ENCODE data around the gene ASIC4.

The ASIC4 gene

DNA sequence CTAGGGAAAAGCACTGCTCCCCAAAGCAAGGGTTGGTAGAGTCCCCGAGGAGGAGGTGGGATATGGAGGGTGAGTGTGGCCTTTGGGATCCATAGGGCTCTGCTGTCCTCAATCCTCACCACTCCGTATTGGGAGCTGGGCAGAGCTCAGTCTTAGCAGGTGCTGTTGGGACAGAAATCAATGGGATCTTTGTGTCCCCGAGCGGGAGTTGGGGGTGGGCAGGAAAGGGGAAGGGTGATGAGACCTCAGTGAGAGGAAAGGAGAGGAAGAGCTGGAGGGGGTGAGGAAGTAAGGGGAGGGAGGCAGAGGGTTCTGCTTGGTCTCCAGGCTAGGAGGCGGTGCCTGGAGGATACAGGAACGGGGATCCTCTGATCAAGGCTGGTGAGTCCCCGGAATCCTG, 2.6 kb downstream of the ASIC4 start:
- DNase-seq, result no peak

DNA sequence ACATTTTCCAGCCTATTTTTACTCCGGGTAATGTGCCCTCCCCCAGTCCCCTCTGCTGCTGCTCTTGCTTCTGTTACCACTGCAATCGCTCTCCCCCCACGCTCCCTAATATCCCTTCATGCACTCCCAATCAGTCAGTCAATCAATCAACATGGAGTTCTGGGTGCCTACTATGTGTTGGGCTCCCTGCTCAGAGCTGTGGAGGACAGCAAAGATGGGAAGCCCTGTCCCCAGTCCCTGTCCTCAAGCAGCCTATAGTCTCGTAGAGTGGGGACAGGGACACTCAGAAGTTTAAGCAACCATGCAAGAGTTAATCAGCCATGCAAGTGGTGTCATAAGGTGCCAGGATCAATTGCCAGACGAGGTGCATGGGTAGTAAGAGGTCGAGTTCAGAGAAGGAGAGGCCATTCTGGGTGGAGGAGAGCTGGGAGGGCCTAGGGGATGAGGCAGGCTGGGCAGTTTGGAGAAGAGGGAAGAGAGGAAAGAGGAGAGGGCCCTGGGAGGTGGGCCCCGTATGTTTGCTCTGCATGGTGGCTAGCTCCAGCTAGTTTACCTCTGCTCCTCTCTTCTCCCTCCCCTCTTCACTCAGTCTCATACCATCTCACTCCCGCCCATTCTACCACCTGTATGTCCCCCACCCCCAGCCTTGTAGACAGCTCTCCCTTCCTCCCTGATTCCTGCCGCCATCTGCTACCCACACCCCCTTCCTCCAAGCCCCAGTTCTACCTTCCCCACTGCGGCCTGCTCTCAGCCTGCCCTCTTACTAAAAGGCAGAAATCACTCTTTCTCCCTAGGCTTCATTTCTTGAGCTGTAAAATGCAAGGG, 3.9 kb downstream of the ASIC4 start:
- DNase-seq, result no peak

DNA sequence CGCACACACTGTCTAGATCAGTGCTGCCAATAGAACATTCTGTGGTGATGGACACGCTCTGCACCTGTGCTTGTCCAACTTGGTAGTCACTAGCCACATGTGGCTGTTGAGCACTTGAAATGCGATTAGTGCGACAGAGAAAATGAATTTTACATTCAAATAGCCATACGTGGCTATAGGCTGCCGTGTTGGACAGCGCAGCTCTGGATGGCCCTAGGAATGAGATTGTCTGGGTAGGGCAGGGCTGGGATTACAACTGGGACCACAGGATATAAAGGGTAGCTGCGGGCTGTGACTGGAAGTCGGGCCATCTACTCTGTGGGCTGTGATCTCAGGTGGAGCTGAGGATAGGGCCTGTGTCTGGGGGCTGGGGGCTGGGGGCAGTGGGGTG, 5.2 kb downstream of the ASIC4 start:
- no peak for DNase-seq

DNA sequence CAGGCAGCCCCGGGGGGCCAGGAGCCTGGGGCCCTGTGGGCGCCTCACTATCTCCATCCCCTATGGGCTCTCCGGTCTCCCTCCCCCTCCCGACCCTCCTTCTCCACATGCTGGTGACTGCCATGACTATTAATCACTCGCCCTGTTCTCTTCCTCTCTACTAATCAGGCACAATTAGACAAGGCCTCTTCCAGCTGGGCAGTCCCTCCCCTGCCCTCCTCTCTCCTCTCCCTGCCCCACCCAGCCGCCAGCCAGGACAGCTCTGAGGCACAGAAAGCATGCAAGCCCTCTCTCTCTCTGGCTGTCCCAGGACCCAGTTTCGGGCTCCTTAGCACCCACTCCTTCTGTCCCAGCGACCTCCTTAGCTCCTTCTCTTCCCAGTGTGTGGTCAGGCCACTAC, 5.8 kb downstream of the ASIC4 start:
- DNase-seq, result no peak

DNA sequence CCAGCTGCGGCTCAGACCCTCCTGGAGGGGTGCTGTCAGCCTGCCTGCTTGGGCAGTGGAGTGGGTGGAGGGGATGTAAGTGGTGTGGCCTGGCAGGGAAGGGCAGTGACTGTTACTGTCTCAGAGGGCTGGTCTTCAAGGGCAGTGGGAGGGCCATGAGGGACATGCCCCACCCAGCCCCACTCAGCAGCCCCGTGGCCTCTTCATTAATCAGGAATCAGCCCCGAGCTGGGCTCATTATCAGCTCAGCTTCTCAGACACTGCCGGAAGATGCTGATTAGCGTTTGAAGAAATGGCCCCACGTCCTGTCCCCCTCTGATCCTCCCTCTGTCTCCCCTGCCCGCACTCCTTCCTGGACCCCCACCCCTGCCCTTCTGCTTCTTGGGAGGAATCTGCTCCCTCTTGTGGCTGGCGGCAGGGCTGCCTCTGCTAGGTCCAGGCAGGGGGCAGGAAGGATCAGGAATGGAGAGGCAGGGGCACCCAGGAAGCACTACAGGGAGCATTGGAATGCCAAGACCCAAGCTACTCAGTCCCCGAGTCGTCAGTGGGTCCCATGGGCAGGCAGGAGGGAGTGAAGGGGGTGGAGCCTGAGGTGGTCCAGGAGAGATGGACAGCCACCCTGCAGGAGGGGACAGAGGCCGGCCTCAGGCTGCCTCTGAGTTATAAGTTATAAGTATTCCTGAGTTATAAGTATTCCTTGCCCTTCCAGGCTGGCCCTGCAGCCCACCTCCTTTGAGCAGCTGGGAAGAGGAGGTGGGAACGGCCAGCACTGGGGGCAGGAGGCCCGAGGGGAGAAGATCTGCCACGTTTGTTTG, 7.0 kb downstream of the ASIC4 start:
- DNase-seq, result peak; percentile 35

DNA sequence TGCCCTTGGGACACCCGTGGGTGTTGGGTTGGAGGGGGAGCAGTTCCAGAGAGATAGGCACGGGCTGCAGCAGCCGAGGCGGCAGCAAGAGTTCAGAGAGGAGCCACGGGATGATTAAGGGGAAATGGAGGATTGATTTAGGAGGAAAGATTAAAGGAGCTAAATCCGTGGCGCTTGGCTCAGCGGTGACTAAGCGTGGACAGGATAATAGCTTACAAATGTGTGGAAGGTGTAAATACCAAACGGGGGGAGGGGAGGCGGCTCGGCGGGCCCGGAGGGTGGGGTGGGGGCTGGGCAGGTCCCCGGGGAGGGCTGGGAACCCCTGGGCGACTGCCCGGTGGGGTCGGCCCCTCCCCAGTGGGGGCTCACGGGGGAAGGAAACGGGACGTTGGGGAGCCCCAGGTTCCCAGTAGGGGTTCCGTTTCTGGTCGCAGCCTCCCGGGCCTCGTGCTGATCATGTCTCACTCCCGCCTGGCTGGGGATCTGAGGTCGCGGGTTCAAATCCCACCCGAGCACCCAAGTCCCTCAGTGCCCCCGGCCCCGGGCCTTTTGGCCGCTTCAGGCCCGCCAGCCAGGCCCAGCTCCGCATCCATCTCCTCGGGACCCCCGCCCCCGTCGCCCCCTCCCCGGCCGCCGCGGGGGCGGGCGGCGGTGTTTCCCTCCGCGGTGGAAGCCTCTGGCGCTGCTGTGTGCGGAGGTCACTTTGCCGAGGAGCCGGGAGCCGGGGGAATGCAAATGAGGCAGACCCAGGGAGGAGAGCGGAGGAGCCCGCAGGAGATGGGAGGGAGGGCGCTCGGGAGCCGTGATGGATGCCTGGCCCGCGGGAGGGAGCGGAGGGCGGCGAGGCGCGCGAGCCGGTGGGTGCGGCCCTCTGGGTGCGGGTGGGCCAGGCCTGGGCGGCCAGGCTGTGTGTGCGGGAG, 8.1 kb downstream of the ASIC4 start:
- DNase-seq, result peak; percentile 59

DNA sequence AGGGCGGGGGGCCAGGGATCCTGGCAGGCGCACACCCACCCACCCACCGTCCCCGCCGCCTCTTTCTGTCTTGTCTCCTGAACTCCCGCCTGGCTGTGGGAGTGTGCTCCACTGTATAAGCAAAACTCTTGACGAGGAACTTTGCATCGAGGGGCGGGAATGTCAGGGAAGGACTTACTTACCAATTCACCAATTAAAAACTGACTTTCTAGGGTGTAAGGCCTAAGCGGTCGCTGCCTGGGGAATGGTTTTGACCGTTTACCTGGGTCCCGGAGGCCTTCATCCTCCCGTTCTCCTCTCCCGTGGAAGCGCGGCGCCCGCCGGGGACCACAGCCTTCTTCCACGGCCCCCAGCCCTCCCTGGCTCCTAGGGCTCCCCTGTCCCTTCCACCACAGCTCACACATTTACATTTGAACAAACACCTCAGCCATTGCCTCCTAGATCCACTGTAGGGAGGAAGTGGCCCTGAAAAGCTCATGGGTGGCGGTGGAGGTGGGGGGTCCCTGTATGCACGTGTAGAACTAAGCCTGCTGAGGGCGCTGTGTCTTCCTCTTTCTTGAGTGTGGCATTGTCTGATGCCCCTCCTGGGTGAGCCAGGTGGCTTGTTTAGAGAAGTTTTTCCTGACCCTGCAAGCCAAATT, 8.9 kb downstream of the ASIC4 start:
- no peak for DNase-seq

DNA sequence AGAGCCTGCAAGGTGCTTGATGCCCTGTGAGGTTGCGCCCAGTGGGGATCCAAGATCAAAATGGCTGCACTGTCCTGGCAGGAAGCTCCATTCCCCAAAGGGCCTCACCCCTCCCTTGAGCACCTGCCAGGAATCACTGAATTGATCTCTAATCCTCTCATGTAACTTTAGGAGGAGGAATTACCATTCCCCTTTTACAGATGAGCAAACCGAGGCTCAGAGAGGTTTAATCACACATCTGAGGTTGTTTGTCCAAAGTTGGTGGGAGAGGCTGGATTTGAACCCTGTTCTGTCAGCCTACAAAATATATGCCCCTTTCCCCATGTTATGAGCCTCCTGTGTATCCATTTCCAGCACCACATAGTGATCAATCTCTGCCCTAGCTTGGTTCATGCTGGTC, 10.5 kb downstream of the ASIC4 start:
- DNase-seq, result no peak

DNA sequence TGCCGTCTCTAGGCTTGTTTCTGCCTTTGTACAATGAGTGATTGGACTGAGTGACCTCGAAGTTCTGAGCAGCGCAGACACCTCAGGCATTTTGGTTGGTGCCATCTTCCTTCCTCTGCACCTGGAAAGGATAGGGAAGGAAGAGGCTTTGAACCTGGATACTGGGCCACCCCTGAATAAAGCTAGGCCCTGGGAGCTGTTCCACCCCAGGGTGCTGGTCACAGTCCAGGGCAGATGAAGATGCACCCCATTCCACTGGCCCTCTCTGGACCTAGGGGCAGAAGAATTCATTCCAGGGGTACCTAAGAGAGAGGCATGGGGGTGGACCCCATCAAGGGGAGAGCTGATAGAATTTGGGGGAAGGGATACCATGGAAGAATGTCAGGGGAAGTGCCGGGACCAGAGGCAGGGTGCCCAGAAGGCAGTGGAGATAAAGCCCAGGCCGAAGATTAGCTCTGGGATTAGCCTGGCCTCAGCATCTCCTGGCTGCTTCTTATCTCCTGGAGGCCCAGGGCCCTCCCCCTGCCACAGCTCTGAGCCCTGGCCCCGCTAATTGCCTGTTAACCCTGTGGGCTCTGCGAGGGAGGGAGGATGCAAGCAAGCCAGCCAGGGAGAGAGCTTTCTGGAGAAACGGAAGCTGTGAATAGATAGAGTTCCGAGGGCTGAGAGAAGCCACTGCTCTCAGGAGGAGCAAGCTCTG, 11.4 kb downstream of the ASIC4 start:
- DNase-seq, result peak; percentile 46

DNA sequence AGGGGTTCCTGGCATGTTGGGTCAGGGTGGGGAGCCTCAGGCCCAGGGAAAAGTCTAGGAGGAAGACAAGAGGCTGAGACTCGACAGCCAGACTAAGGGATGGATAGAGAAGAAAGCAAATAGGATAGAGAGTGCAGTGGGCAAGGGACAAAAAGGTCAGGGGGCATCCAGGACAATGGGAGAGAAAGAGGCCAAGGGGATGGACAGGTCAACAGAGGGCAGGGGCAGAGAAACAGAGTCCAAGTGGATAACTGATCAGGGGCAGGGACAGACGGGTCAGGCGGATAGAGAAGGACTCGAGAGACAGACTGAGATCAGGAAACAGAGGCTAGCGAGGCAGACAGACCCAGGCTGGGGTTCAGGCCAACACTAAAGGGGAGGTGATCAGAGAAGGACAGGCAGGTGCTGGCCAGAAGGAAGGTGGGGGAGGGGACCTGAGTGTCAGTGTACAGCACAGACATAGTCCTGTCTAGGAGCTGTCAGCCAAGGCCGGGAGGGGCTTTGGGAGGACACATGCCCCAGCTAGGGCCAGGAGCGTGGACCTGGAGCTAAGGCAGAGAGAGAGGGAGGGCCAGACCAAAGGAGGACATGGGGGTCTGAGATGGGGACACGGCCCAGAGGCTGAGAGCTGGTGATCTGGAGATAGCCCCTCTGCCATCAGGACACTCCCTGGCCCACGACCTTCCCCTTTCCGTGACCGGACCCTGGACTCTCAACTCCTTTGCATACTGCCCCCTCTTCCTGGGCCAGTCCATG, 12.2 kb downstream of the ASIC4 start:
- no peak for DNase-seq

DNA sequence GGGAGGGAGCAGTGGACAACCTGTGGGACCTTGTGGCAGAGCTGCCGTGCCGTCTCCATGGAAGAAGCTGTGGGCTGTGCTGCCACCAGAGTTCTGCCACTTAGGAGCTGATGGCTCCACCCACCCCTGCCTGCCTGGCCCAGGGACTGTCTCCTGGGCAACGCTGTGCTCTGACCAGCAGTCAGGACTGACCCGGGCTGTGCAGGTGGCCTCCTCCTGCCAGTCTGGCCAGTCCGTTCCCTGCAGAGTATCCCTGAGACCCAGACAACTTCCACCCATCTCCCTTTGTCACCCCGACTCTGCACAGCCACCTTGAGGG, 12.8 kb downstream of the ASIC4 start:
- DNase-seq, result no peak

DNA sequence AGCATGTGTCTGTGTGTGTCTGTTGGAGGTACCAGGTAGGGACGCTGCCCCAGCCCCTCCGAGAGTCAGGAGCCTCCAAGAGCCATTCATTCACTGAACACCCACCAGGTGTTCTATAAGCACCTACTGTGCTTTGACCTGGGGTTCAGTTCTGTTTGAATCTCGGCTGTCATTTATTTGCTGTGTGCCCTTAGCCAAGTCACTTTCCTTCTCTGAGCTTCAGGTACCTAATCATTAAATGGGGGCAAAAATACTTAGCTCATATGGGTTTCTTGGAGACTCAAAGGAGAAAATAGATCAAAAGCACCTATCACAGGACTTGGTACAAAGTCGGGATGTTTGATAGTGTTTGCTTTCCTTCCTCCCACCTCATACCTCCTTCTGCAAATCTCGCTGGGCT, 13.2 kb downstream of the ASIC4 start:
- no peak for DNase-seq

DNA sequence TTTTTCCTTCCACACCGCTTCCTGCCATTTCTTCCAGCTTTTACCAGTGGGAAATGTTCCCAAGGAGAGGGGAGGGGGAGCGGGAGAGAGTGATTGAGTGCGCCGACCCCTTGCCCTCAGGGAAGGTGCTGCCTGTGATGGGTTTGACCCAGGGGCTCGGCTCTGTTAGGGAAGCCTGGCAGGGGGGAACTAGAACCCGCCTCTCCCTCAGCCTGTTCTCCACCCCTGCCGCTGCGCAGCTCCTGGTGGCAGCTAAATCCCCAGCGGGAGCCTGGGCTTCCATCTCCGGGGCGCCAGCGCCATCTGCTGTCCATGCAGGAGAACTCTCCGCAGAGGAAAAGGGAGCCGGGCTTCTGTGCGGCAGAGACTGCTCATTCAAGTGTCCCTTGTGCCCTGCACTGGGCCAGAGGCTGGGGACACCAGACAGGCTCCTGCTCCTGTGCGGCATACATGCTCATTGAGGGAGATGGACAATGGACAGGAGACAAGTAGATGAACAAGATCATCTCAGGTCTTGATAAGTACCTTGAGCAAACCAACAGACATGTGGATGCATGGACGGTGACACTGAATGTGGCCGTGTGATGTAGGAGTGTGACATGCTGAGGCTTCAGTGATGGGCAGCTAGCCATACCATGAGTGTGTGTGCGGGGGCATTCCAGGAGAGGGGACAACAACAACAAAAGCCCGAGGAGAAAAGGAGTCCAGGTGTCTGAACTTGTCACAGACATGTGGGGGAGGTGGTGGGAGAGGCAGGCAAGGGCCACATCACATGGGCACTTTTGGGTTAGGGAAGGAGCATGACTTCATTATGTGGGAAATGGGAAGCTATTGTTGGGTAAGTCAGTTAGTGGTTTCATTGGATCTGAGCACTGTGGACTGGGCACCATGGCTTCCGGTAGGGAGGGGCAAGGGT, 16.0 kb downstream of the ASIC4 start:
- DNase-seq, result peak; percentile 91

DNA sequence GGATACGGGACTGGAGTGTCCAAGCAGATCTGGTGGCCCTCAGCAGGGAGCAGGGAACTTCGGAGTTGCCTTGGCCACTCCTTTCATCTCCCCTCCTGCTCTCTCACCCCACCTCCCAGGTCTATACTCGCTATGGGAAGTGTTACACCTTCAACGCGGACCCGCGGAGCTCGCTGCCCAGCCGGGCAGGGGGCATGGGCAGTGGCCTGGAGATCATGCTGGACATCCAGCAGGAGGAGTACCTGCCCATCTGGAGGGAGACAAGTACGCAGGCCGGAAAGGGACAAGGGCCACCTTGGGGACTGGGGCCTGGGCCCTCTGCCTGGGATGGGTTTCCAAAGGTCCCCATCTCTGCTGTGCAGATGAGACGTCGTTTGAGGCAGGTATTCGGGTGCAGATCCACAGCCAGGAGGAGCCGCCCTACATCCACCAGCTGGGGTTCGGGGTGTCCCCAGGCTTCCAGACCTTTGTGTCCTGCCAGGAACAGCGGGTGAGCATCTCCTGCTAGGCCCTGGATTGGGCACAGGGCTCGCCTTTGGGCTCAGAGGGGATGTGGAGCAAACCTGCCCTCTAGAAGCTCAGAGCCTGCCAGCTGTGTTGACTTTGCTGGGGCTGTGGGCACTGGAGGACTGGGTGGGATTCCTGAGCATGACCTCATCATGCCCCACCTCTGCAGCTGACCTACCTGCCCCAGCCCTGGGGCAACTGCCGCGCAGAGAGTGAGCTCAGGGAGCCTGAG, 17.5 kb downstream of the ASIC4 start:
- DNase-seq, result no peak

DNA sequence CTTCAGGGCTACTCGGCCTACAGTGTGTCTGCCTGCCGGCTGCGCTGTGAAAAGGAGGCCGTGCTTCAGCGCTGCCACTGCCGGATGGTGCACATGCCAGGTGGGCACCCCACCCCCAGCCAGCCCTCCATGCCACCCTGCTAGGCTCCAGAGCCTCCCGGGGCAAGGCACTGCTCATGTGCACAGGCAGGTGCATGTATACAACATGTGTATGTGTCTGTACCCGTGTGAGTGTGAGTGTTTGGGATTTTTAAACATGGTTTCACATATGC, 18.0 kb downstream of the ASIC4 start:
- DNase-seq, result no peak

DNA sequence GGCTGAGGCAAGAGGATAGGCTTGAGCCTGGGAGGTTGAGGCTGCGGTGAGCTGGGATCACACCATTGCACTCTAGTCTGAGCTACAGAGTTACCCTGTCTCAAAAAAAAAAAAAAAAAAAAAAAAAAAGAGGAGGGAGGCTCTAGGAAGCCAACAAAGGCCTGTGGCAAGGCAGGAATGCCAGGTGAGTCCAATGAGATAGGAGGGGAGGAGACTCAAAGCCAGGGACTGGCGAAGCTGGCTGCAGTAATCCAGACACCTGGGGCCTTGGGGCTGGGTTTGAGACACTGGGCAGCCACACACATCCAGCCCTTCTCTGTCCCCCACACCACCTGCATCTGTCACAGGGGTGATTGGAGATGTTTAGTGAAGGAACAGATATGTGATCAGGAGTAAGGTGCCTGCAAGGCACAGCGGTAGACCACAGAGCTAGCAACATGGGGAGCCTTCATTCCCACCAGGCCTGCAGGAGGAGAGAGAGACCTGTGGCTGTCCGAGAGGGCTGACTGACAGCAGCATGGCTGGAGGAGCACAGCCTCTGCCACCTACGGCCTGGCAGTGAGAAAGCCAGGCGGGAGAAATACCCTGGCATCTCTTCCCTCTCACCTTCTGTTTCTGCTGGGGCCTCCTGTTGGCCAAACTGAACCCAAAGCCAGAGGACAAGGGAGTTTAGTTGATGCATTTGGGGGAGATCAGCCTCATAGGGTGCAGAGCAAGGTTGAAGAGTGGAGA, 19.8 kb downstream of the ASIC4 start:
- DNase-seq, result no peak

DNA sequence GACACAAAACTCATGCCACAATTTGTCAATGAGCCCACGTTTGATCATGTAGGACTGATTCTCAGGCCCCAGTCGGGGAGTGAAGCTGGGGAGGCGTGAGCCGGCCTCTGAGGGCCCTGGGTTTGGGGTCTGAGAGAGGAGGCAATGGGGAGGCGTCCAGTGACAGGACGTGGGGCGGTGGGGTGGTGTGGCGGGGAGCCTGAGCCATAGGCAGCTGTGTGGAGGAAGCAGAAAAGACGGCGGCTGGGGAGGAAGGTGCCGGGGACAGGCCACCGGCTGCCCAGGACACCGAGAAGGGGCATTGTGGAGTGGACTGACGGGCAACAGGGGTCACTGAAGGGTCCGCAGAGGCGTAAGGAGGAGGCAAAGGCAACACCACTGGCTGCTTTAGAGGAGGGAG, 22.1 kb downstream of the ASIC4 start:
- DNase-seq, result no peak

DNA sequence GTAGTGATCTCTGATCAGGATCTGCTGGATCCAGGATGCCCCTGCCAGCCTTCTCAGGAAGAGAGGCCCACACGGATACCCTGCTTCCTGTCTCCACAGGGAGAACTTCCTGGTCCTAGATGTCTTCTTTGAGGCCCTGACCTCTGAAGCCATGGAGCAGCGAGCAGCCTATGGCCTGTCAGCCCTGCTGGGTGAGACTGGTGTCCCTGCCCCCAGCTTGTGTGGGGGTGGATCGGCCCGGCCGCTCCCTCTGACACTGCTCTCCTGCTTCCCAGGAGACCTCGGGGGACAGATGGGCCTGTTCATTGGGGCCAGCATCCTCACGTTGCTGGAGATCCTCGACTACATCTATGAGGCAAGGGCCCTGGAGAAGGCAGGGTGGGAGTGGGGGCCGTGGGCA, 22.7 kb downstream of the ASIC4 start:
- no peak for DNase-seq

Data from NCI-H2227 treated with DMSO at 0.1 percent for 48 hours (cell line).